HUES64 (cell line): ENCODE results near the gene TCF23.
"Not testable (repeated sequence)": the region's sequence is repeated elsewhere in the genome, so short reads cannot be mapped to it uniquely, and the experiment has no call there.

Source experiments
- H3K27ac ChIP-seq: 2 replicates; pipeline ENCODE4 v1.7.0; 2013; ENCODE audit warnings: low read depth, low read length, inconsistent platforms
- H3K27me3 ChIP-seq: 2 replicates; pipeline ENCODE4 v1.6.1; 2013; ENCODE audit warnings: mild to moderate bottlenecking, low read length; ENCODE audit not compliant: insufficient read depth
- H3K36me3 ChIP-seq: 2 replicates; pipeline ENCODE4 v1.6.1; 2013; ENCODE audit warnings: mild to moderate bottlenecking, low read length; ENCODE audit not compliant: insufficient read depth
- H3K4me1 ChIP-seq: 2 replicates; pipeline ENCODE4 v1.6.1; 2013; ENCODE audit warnings: mild to moderate bottlenecking, low read length, moderate library complexity; ENCODE audit not compliant: insufficient read depth
- H3K4me3 ChIP-seq: 2 replicates; pipeline ENCODE4 v1.5.1; 2013; ENCODE audit warnings: mild to moderate bottlenecking, low read length, moderate library complexity
- H3K9ac ChIP-seq: 2 replicates; pipeline ENCODE4 v1.6.1; 2013; ENCODE audit warnings: mild to moderate bottlenecking, low read depth, low read length
- H3K9me3 ChIP-seq: 2 replicates; pipeline ENCODE4 v1.6.1; 2013; ENCODE audit warnings: low read depth, low read length; ENCODE audit not compliant: insufficient read depth
- WGBS: fragments of 150-250, 120-280 bp; methylation state at CpG from one replicate; pipeline ENCODE4 v1.1.7; 2013; ENCODE audit warnings: missing lambda C conversion rate; 5-methylcytosine and 5-hydroxymethylcytosine counted together

TCF23 gene

DNA sequence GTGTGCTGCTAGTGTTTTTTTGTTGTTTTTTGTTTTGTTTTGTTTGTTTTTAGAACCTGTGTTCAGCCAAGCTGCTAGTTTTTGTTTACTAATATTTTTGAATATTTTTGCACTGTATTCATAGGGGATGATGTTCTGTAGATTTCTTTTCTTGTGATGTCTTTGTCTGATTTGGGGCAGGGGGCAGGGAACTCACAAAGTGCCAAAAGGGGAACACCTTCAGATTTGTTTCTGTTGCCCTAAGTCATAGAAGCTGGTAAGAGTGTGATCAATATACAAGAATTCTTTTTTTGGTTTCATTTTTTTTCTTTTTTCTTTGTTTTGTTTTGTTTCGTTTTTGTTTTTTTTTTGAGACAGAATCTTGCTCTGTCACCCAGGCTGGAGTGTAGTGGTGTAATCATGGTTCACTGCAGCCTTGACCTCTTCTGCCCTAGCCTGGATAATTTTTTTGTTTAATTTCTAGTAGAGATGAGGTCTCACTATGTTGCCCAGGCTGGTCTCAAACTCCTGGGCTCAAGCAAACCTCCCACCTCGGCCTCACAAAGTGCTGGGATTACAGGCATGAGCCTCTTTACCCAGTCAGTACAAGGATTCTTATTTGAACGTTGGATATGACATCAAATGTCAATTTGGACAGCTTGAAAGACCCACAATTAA lies 30.7 kb downstream of the TCF23 start:
- Histone ChIP-seq H3K27me3 (no peaks in the 10 kb centered on the region), H3K4me3 (no peak overlapping the region), H3K9me3 (no peaks in the 10 kb centered on the region), H3K36me3 (no peaks in the 10 kb centered on the region), H3K4me1 (no peaks in the 10 kb centered on the region), H3K9ac (no peak overlapping the region), H3K27ac (no peak overlapping the region)
- 76% methylated on average over 3 of the region's 3 CpGs for WGBS

DNA sequence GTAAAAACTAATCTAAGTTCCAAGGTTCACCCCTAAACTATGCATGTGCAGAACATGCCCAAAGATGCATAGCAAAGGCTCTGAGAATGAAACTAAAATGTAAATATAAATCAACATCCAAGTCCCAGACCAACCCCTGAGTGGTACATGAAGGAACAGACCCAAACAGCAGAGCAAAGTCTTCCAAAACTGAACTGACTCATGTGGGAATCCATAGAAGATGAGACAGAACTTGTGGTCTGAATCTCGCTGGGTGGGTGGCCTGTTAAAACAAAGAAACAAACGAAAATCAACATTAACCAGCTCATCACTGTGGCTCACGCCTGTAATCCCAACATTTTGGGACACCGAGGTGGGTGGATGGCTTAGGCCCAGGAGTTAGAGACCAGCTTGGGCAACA lies 33.5 kb downstream of the TCF23 start:
- Histone ChIP-seq H3K27ac (no peak overlapping the region), H3K9ac (no peak overlapping the region), H3K27me3 (no peaks in the 10 kb centered on the region), H3K4me1 (no peaks in the 10 kb centered on the region), H3K9me3 (no peaks in the 10 kb centered on the region), H3K4me3 (no peak overlapping the region), H3K36me3 (no peaks in the 10 kb centered on the region)
- 66% methylated on average over 4 of the region's 4 CpGs for WGBS

DNA sequence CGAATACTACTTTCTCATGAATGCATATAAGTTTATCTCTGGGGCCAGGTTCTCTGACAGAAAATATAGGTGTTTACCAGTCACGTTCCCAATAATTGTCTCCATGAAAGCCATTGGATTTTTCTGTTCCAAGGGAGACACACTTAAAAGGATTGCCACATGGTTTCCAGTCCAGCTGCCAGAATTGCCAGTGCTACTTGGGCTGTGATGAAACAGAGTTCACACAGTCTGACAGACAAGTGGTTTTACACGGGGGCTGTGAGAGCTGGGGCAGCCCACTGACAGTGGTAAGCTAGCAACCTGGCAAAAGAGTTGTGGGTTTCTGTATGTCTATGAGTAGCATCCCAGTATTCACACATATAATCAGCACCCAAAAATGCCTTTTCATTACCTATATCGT lies 35.3 kb downstream of the TCF23 start:
- H3K27ac ChIP-seq = no peak overlapping the region
- H3K27me3 ChIP-seq = no peaks in the 10 kb centered on the region
- 84% methylated on average over 4 of the region's 4 CpGs for WGBS
- no peaks in the 10 kb centered on the region for H3K36me3 ChIP-seq
- no peak overlapping the region for H3K4me3 ChIP-seq
- H3K4me1 ChIP-seq = no peaks in the 10 kb centered on the region
- H3K9ac ChIP-seq = no peak overlapping the region
- no peaks in the 10 kb centered on the region for H3K9me3 ChIP-seq

DNA sequence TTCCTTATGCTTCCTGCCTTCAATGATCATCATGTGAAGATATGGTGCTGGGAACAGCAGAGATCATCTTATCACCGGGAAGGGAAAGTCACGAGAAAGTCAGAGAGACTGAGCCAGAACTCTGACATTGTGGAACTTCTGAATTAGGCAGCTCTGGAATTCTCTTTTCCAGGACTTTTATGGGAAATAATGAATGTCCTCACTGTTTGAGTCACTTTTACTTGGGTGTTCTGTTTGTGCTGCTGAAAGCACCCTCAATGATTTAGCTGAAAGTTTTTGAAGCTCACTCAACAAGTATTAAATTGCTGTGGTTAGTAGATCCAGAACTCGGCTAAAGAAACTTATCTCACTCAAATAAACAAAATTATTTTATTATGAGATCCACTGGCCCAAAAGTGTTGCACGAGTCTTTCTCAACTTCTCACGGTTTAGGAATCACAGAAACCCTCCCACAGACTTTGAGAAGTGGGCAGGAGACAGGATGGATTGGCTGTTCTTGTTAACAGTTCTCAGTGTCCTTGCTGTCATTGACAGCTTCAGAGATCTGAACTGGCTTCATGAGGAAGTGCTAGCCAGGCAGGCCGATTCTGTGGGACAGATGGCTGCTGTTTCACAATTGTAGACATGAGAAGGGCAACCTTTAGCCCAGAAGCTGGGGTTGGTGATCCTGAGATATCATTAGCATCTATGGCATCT lies 36.7 kb downstream of the TCF23 start:
- Histone ChIP-seq H3K4me3 (no peak overlapping the region), H3K9ac (no peak overlapping the region), H3K36me3 (no peaks in the 10 kb centered on the region), H3K27ac (no peak overlapping the region), H3K27me3 (no peaks in the 10 kb centered on the region), H3K4me1 (no peaks in the 10 kb centered on the region), H3K9me3 (no peaks in the 10 kb centered on the region)
- 85% methylated on average over 6 of the region's 6 CpGs for WGBS

DNA sequence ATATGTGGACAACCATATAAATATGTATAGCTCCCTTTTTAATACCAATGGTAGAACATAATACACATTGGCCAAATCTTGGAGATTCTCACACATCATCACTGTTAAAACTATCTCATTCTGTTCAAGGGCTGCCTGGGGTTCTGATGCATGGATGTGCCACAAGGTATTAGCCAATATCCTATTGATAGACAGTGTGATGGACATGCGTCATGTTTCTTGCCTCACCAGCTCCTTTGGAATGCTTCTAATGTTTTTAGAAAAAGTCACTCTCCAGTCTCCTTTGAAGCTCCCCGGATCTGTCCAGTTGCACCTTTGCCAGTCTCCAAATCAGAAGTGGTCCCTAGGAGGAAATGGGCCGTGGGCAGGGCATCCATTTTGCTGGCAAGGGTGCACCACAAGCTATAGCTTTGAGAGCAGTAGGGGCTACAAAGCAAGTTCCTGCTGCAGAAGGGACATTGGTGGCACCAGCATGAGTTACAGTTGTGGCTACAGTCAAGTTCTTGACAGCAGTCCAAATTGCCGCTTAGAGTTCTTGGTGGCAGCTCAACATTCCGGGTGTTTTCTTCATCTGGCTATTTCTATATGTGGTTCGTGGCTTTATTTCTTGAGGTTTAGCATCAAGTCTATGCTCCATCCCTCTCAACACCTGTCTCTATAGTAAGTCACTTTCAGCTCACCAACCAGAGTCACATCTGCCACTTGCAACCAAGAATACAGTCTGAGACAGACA lies 38.0 kb downstream of the TCF23 start:
- no peak overlapping the region for H3K27ac ChIP-seq
- H3K36me3 ChIP-seq = no peaks in the 10 kb centered on the region
- no peaks in the 10 kb centered on the region for H3K4me1 ChIP-seq
- H3K9ac ChIP-seq = no peak overlapping the region
- H3K9me3 ChIP-seq = no peaks in the 10 kb centered on the region
- H3K4me3 ChIP-seq = no peak overlapping the region
- H3K27me3 ChIP-seq = no peaks in the 10 kb centered on the region
- WGBS = 78% methylated on average over 6 of the region's 6 CpGs

DNA sequence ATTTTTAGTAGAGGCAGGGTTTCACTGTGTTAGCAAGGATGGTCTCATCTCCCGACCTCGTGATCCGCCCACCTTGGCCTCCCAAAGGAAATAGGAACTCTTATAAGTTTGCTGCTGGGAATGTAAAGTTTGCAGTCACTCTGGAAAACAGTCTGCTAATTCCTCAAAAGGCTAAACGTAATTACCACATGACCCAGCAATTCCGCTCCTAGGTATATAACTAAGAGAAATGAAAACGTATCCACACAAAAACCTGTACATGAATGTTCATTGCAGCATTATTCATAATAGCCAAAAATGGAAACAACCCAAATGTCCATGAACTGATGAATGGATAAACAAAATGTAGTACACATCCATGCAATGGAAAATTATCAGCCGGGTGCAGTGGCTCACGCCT lies 41.2 kb downstream of the TCF23 start:
- Histone ChIP-seq H3K36me3 (no peaks in the 10 kb centered on the region), H3K27ac (no peak overlapping the region), H3K4me1 (no peaks in the 10 kb centered on the region), H3K9ac (no peak overlapping the region), H3K4me3 (no peak overlapping the region), H3K9me3 (no peaks in the 10 kb centered on the region), H3K27me3 (no peaks in the 10 kb centered on the region)
- WGBS = 94% methylated on average over 8 of the region's 8 CpGs

DNA sequence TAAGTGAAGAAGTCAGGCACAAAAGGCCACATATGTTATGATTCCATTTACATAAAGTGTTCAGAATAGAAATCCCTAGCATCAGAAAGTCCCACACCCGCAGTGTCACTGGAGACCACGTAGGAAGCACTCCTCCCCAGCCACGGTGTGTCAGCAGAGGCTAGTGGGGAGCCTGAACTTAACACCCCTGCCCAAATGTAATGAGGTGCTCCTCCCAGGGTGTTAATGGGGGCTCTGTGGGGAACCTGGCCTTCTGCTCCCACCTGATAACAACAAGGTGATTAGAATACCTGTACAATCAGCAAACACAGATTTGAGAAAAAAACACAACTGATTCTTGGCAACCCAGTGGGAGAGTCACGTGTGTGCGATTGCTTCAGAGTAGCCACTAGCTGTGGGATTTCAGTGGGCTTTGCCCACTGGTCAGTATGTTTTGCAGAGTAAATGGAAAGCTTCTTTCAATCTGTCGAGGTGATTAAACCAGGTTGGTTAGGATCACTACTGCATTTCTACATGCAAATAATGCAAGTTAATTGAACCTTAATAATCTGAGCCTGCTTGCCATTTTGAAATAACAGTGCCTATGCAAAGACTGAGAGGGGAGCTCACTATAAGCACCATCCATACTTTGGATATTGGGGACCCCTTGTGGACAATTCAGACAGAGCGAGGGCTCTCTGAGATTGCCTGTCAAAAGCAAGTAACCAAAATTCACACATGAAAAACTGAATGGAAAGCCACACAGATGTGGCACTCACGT lies 42.4 kb downstream of the TCF23 start:
- no peaks in the 10 kb centered on the region for H3K36me3 ChIP-seq
- no peak overlapping the region for H3K4me3 ChIP-seq
- no peaks in the 10 kb centered on the region for H3K27me3 ChIP-seq
- H3K27ac ChIP-seq = no peak overlapping the region
- H3K9me3 ChIP-seq = no peaks in the 10 kb centered on the region
- H3K9ac ChIP-seq = no peak overlapping the region
- 67% methylated on average over 7 of the region's 8 CpGs for WGBS
- H3K4me1 ChIP-seq = no peaks in the 10 kb centered on the region

DNA sequence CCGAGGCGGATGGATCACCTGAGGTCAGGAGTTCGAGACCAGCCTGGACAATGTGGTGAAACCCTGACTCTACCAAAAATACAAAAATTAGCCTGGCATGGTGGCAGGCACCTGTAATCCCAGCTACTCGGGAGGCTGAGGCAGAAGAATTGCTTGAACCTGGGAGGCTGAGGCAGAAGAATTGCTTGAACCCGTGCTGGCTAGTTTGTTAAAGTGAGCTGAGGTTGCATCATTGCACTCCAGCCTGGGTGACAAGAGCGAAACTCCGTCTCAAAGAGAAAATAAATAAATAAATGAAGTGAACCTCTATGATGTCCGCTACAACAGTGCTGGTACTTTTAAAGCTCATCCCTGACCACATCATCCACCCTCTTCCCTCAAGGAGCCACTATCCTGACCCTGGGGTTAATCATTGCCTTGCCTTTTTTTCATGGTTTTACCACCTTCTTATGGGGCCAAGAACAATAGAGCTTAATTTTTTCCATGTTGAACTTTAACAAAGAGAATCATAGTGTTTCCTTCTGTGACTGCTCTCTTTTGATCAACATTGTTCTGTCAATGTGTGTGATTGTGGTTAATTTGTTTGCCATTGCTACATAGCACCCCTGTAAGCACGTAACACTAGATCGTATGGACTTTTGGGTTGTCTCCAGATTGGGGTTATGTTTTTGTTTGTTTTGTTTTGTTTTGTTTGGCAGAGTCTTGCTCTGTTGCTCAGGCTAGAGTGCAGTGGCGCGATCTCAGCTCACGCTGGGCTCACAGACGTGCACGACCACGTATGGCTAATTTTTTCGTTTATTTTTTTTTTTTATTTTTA lies 45.9 kb downstream of the TCF23 start:
- Histone ChIP-seq H3K9ac (no peak overlapping the region), H3K9me3 (no peaks in the 10 kb centered on the region), H3K4me1 (no peaks in the 10 kb centered on the region), H3K36me3 (peaks cover 7% of the 10 kb centered on the region), H3K27ac (no peak overlapping the region), H3K4me3 (no peak overlapping the region), H3K27me3 (no peaks in the 10 kb centered on the region)
- 90% methylated on average over 17 of the region's 17 CpGs for WGBS

DNA sequence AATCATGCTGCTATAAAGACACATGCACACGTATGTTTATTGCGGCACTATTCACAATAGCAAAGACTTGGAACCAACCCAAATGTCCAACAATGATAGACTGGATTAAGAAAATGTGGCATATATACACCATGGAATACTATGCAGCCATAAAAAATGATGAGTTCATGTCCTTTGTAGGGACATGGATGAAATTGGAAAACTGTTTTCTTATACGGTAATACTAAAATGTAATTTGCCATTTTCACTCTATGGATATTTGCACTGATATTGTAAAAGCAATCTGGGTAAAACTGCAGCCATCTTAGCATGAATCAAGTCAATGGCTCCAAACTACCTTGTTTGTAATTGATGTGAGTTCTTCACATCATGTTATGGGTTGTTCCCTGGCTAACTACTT lies 47.0 kb downstream of the TCF23 start:
- not testable (repeated sequence) for H3K9ac ChIP-seq, H3K27me3 ChIP-seq, H3K9me3 ChIP-seq, H3K4me1 ChIP-seq, H3K27ac ChIP-seq, H3K4me3 ChIP-seq
- H3K36me3 ChIP-seq = peaks cover 15% of the 10 kb centered on the region
- 100% methylated on average over 1 of the region's 3 CpGs for WGBS

DNA sequence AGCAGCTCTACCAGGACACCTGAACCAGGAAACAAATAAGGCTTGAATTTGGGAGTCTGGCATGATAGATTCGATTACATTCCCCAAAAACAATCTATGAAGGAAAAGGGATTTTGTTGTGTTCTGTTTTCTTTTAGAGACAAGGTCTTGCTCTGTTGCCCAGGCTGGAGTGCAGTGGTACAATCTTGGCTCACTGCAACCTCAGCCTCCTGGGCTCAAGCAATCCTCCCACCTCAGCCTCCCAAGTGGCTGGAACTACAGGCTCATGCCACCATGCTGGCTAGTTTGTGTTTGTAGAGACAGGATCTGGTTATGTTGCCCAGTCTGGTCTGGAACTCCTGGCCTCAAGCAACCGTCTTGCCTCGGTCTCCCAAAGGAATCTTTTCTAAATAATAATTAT lies 49.3 kb downstream of the TCF23 start:
- not testable (repeated sequence) for H3K4me1 ChIP-seq, H3K9me3 ChIP-seq, H3K27ac ChIP-seq, H3K9ac ChIP-seq, H3K27me3 ChIP-seq, H3K4me3 ChIP-seq
- peaks cover 36% of the 10 kb centered on the region for H3K36me3 ChIP-seq
- WGBS = 100% methylated on average over 2 of the region's 3 CpGs
